HepG2 (cell line): ENCODE measurements around the gene ACAD8. TPM values are rescaled to one million over a fixed set of nuclear protein-coding genes. Genes with fewer than 3 reads are reported as not detected.
A peak's percentile ranks its signal among the peaks of the same experiment; 100 is the strongest.

Experiments used
- EHMT2 ChIP-seq: fragments of 200-600 bp; sonication (generic); IDR thresholded peaks from 2 replicates; pipeline ENCODE4 v1.7.0; 2017; ENCODE audit warnings: antibody characterized with exemption, low read depth, low read length, borderline replicate concordance
- FOXO1 ChIP-seq: sonication (generic); formaldehyde crosslinking; IDR thresholded peaks from 2 replicates; pipeline ENCODE4 v1.4.0; 2020; ENCODE audit warnings: missing genetic modification reagents
- HHEX ChIP-seq: IDR thresholded peaks from 2 replicates; pipeline ENCODE4 v1.6.1; 2016; ENCODE audit warnings: control low read depth
- HOXA3 ChIP-seq: sonication (generic); formaldehyde crosslinking; IDR thresholded peaks from 2 replicates; pipeline ENCODE4 v1.5.0; 2020; ENCODE audit warnings: missing genetic modification reagents
- MAZ ChIP-seq, 2 experiments: sonication (generic) in 1 of 2; formaldehyde crosslinking in 1 of 2; IDR thresholded peaks; 2 replicates each; pipeline versions ENCODE4 v1.5.0 to v1.6.1; 2012 to 2020; ENCODE audit warnings: low read depth in 2 of 2, mild to moderate bottlenecking in 2 of 2, borderline replicate concordance in 1 of 2, improper control_type of control experiment in 1 of 2, low read length in 1 of 2, missing genetic modification reagents in 1 of 2, moderate library complexity in 1 of 2
- NFKBIZ ChIP-seq: IDR thresholded peaks from 2 replicates; pipeline ENCODE4 v1.6.1; 2018; ENCODE audit warnings: missing genetic modification reagents, missing compliant biosample characterization
- NR2F1 ChIP-seq, 2 experiments: fragments of 450-650 bp in 1 of 2; formaldehyde crosslinking in 1 of 2; IDR thresholded peaks; 2 replicates each; pipeline versions ENCODE4 v1.5.0 to v1.6.1; 2016 to 2020; ENCODE audit warnings: mild to moderate bottlenecking in 1 of 2, missing compliant biosample characterization in 1 of 2, missing genetic modification reagents in 1 of 2, moderate library complexity in 1 of 2
- POLR2A ChIP-seq, 2 experiments: IDR thresholded peaks; 2 replicates each; pipeline ENCODE4 v1.6.1; 2011; ENCODE audit warnings: low read depth in 2 of 2, low read length in 2 of 2, mild to moderate bottlenecking in 1 of 2, moderate library complexity in 1 of 2; ENCODE audit not compliant: insufficient read depth in 1 of 2
- SOX13 ChIP-seq, 3 experiments: fragments of 450-650 bp in 1 of 3; sonication (generic) in 1 of 3; formaldehyde crosslinking in 1 of 3; IDR thresholded peaks in 2 of 3; conservative IDR thresholded peaks in 1 of 3; 2 replicates each; pipeline versions ENCODE4 v1.5.0 to v1.6.1; 2016 to 2020; ENCODE audit warnings: antibody characterized with exemption in 1 of 3, mild to moderate bottlenecking in 1 of 3, missing compliant biosample characterization in 1 of 3, missing genetic modification reagents in 1 of 3, moderate library complexity in 1 of 3
- ZBTB20 ChIP-seq: sonication (generic); formaldehyde crosslinking; IDR thresholded peaks from 2 replicates; pipeline ENCODE4 v1.8.1; 2023; ENCODE audit warnings: missing genetic modification reagents, low read depth, mild to moderate bottlenecking, borderline replicate concordance
- ZNF138 ChIP-seq: sonication (generic); formaldehyde crosslinking; IDR thresholded peaks from 2 replicates; pipeline ENCODE4 v1.5.0; 2020; ENCODE audit warnings: mild to moderate bottlenecking, low read depth, missing genetic modification reagents
- ZNF207 ChIP-seq: fragments of 450-650 bp; IDR thresholded peaks from 2 replicates; pipeline ENCODE4 v1.6.1; 2016; ENCODE audit warnings: antibody characterized with exemption, borderline replicate concordance
- ZNF335 ChIP-seq: sonication (generic); formaldehyde crosslinking; IDR thresholded peaks from 2 replicates; pipeline ENCODE4 v1.4.0; 2020; ENCODE audit warnings: missing genetic modification reagents
- ZNF33B ChIP-seq: sonication (generic); formaldehyde crosslinking; IDR thresholded peaks from 2 replicates; pipeline ENCODE4 v1.5.1; 2020; ENCODE audit warnings: mild to moderate bottlenecking, missing genetic modification reagents
- ZNF468 ChIP-seq: sonication (generic); formaldehyde crosslinking; IDR thresholded peaks from 2 replicates; pipeline ENCODE4 v1.8.0; 2022; ENCODE audit warnings: mild to moderate bottlenecking, moderate library complexity, missing genetic modification reagents
- polyA plus RNA-seq, 8 experiments: library from polyadenylated mRNA; depleted of rRNA in 3 of 8; stranded (reverse) in 7 of 8; unstranded in 1 of 8; fragments of >200 nt; fragmentation: Illumina TruSeq in 4 of 8; extraction: Trizol in 4 of 8; gene quantifications; 2 replicates each; pipeline versions ENCODE4 v1.2.1 to v1.2.3, GENCODE V29; 2011 to 2016; ENCODE audit warnings: low read depth in 4 of 8, missing spikeins in 1 of 8, mixed read lengths in 1 of 8; ENCODE audit not compliant: insufficient read depth in 1 of 8
- total RNA-seq, 5 experiments: library from RNA; depleted of rRNA; stranded (reverse); fragments of >200 nt; fragmentation: Illumina TruSeq; extraction: Trizol; gene quantifications; 2 replicates each; pipeline ENCODE4 v1.2.3, GENCODE V29; 2016; ENCODE audit warnings: low read depth in 1 of 5
- TF ChIP-seq, protein P1 (sequence below): sonication (generic); formaldehyde crosslinking; IDR thresholded peaks from 2 replicates; pipeline ENCODE4 v1.9.0; 2021; ENCODE audit warnings: missing genetic modification reagents, borderline replicate concordance
- TF ChIP-seq, protein P2 (sequence below): IDR thresholded peaks from 2 replicates; pipeline ENCODE4 v1.6.1; 2016; ENCODE audit warnings: missing compliant biosample characterization, missing genetic modification reagents, borderline replicate concordance
- TF ChIP-seq, protein P3 (sequence below): IDR thresholded peaks from 2 replicates; pipeline ENCODE4 v1.6.1; 2016; ENCODE audit warnings: low read depth, control low read depth
- TF ChIP-seq, protein P4 (sequence below): sonication (generic); formaldehyde crosslinking; IDR thresholded peaks from 2 replicates; pipeline ENCODE4 v1.4.0; 2020; ENCODE audit warnings: low read depth, missing genetic modification reagents

ACAD8 gene
- total and polyA plus RNA-seq, 2 of the 13 experiments (the other 11 are each of a cell fraction or from before 2014, with no cell fraction given), result 13.5 to 20.3 TPM

DNA sequence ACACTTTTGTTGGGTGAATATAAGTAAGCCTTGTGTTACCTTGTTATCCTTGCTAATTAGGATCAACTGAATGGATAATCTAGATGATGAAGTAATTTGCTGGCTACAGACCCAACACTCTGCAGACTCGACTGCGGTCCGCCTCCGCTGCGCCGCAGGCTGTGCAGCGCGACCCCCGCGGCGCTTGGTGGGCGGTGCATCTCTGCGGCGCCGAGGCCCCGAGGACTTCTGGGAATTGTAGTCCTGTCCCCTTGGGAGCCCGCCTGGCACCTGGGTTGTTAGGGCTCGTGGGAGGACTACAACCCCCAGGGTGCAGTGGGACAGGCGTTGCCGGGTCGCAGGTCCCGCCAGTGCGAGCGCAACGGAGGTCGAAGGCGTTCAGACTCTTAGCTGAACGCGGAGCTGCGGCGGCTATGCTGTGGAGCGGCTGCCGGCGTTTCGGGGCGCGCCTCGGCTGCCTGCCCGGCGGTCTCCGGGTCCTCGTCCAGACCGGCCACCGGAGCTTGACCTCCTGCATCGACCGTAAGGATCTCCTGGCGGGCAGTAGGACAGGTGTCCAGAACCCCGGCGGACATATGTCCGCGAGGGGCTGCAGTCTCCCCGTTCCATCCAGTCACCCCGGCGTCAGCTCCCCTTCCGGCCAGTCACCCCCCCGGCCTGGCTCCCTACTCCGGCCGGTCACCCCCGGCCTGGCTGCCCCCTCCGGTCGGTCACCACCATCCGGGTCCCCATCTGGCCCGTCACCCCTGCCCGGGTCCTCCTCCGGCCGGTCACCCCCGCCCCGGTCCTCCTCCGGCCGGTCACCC lies at the start of gene ACAD8, which contains the start of gene THYN1 (continued):
- TF ChIP-seq, protein P1, sequence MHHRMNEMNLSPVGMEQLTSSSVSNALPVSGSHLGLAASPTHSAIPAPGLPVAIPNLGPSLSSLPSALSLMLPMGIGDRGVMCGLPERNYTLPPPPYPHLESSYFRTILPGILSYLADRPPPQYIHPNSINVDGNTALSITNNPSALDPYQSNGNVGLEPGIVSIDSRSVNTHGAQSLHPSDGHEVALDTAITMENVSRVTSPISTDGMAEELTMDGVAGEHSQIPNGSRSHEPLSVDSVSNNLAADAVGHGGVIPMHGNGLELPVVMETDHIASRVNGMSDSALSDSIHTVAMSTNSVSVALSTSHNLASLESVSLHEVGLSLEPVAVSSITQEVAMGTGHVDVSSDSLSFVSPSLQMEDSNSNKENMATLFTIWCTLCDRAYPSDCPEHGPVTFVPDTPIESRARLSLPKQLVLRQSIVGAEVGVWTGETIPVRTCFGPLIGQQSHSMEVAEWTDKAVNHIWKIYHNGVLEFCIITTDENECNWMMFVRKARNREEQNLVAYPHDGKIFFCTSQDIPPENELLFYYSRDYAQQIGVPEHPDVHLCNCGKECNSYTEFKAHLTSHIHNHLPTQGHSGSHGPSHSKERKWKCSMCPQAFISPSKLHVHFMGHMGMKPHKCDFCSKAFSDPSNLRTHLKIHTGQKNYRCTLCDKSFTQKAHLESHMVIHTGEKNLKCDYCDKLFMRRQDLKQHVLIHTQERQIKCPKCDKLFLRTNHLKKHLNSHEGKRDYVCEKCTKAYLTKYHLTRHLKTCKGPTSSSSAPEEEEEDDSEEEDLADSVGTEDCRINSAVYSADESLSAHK (CRISPR knock-in tag), result no peak
- TF ChIP-seq NFKBIZ, result no peak
- TF ChIP-seq ZNF468 (CRISPR knock-in tag), result no peak
- peak; percentile 24; the same call in 1 of the 2 replicates for TF ChIP-seq FOXO1 (CRISPR knock-in tag)
- TF ChIP-seq HOXA3 (CRISPR knock-in tag), result peak; percentile 76; the same call in 1 of the 2 replicates
- TF ChIP-seq POLR2A (IDR thresholded peaks at IDR 0.05; ENCODE audit: insufficient read depth in 1 of 2, low read depth in 2 of 2, low read length in 2 of 2), result peak; percentile 65 to 92; a peak in 3 of 4 replicates
- TF ChIP-seq, protein P2, sequence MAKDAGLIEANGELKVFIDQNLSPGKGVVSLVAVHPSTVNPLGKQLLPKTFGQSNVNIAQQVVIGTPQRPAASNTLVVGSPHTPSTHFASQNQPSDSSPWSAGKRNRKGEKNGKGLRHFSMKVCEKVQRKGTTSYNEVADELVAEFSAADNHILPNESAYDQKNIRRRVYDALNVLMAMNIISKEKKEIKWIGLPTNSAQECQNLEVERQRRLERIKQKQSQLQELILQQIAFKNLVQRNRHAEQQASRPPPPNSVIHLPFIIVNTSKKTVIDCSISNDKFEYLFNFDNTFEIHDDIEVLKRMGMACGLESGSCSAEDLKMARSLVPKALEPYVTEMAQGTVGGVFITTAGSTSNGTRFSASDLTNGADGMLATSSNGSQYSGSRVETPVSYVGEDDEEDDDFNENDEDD, result peak; percentile 91
- 0 out of 2 replicates have a peak, but pooled peaks have one; percentile 58 for TF ChIP-seq ZNF33B (CRISPR knock-in tag)
- TF ChIP-seq ZNF207, result no peak
- TF ChIP-seq EHMT2, result no peak
- 0 out of 4 replicates have a peak, but pooled peaks have one; percentile 19 to 25 for TF ChIP-seq NR2F1 (CRISPR knock-in tag; IDR thresholded peaks at IDR 0.05)
- peak; percentile 81 for TF ChIP-seq ZNF335 (CRISPR knock-in tag)
- no peak for TF ChIP-seq ZBTB20
- TF ChIP-seq ZNF138 (CRISPR knock-in tag), result no peak
- no peak for TF ChIP-seq HHEX (CRISPR knock-in tag)
- TF ChIP-seq, protein P3, sequence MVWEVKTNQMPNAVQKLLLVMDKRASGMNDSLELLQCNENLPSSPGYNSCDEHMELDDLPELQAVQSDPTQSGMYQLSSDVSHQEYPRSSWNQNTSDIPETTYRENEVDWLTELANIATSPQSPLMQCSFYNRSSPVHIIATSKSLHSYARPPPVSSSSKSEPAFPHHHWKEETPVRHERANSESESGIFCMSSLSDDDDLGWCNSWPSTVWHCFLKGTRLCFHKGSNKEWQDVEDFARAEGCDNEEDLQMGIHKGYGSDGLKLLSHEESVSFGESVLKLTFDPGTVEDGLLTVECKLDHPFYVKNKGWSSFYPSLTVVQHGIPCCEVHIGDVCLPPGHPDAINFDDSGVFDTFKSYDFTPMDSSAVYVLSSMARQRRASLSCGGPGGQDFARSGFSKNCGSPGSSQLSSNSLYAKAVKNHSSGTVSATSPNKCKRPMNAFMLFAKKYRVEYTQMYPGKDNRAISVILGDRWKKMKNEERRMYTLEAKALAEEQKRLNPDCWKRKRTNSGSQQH (CRISPR knock-in tag), result peak; percentile 78; the same call in 1 of the 2 replicates
- TF ChIP-seq, protein P4, sequence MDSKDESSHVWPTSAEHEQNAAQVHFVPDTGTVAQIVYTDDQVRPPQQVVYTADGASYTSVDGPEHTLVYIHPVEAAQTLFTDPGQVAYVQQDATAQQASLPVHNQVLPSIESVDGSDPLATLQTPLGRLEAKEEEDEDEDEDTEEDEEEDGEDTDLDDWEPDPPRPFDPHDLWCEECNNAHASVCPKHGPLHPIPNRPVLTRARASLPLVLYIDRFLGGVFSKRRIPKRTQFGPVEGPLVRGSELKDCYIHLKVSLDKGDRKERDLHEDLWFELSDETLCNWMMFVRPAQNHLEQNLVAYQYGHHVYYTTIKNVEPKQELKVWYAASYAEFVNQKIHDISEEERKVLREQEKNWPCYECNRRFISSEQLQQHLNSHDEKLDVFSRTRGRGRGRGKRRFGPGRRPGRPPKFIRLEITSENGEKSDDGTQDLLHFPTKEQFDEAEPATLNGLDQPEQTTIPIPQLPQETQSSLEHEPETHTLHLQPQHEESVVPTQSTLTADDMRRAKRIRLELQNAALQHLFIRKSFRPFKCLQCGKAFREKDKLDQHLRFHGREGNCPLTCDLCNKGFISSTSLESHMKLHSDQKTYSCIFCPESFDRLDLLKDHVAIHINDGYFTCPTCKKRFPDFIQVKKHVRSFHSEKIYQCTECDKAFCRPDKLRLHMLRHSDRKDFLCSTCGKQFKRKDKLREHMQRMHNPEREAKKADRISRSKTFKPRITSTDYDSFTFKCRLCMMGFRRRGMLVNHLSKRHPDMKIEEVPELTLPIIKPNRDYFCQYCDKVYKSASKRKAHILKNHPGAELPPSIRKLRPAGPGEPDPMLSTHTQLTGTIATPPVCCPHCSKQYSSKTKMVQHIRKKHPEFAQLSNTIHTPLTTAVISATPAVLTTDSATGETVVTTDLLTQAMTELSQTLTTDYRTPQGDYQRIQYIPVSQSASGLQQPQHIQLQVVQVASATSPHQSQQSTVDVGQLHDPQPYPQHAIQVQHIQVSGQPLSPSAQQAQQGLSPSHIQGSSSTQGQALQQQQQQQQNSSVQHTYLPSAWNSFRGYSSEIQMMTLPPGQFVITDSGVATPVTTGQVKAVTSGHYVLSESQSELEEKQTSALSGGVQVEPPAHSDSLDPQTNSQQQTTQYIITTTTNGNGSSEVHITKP (CRISPR knock-in tag), result peak; percentile 50; the same call in 1 of the 2 replicates
- no peak for TF ChIP-seq SOX13 (IDR thresholded peaks at IDR 0.05)
- TF ChIP-seq SOX13 (CRISPR knock-in tag; conservative IDR thresholded peaks at IDR 0.05 in 1 of 2, IDR thresholded peaks at IDR 0.05 in 1 of 2), result no peak
- no peak for TF ChIP-seq MAZ (IDR thresholded peaks at IDR 0.05; ENCODE audit: borderline replicate concordance, low read depth, low read length)
- TF ChIP-seq MAZ (CRISPR knock-in tag; IDR thresholded peaks at IDR 0.05; ENCODE audit: low read depth), result peak; percentile 47; the same call in 1 of the 2 replicates
